Panc1 (cell line): ENCODE results near the gene ABAT. TPM values are rescaled to one million over a fixed set of nuclear protein-coding genes. Genes with fewer than 3 reads are reported as not detected.

Experiments used
- ATAC-seq: fragments of 200-7000 bp; cut with Tn5 transposase; 2 replicates; pipeline ENCODE4 v1.9.1; 2020; ENCODE audit warnings: mild to moderate bottlenecking, moderate library complexity
- BruUV-seq: library from RNA; stranded (reverse); fragments of 400-500 nt; replicated peaks from 2 replicates; lab custom pipeline; 2021; lab: Mats Ljungman, UMichigan
- CTCF ChIA-PET: fragments of 300-600 bp; sonication (Branson Sonifier 250); formaldehyde crosslinking; loops from one replicate; lab custom pipeline; 2022; ENCODE audit warnings: antibody characterized with exemption; lab: Charles Lee
- POLR2A ChIA-PET: fragments of 300-600 bp; sonication (Branson Sonifier 250); formaldehyde crosslinking; loops from one replicate; lab custom pipeline; 2022; ENCODE audit warnings: antibody characterized with exemption; lab: Charles Lee
- DNase-seq: peaks from one replicate; pipeline ENCODE4 v3.0.0-alpha.2; 2010; ENCODE audit warnings: low read depth, low spot score
- H3K27ac ChIP-seq: 2 replicates; pipeline ENCODE4 v1.5.1; 2011; ENCODE audit warnings: mild to moderate bottlenecking, low read length, inconsistent platforms
- H3K27me3 ChIP-seq: fragments of 200-500 bp; sonication (Bioruptor generic); 2 replicates; pipeline ENCODE4 v1.6.0; 2014; ENCODE audit warnings: low read length, inconsistent platforms; ENCODE audit not compliant: control insufficient read depth, insufficient read depth
- H3K36me3 ChIP-seq: fragments of 200-500 bp; sonication (Bioruptor generic); 2 replicates; pipeline ENCODE4 v1.5.1; 2014; ENCODE audit warnings: inconsistent platforms, mild to moderate bottlenecking, low read length, moderate library complexity; ENCODE audit not compliant: control insufficient read depth, insufficient read depth
- H3K4me1 ChIP-seq: 2 replicates; pipeline ENCODE4 v1.5.1; 2011; ENCODE audit warnings: inconsistent platforms, mild to moderate bottlenecking, low read length, moderate library complexity; ENCODE audit not compliant: control insufficient read depth, insufficient read depth
- H3K4me3 ChIP-seq, 2 experiments: 2 replicates each; pipeline ENCODE4 v1.5.1; 2011 to 2012; ENCODE audit warnings: low read depth in 2 of 2, low read length in 2 of 2, mild to moderate bottlenecking in 2 of 2, inconsistent platforms in 1 of 2, moderate library complexity in 1 of 2
- H3K9me3 ChIP-seq: fragments of 200-500 bp; sonication (Bioruptor generic); 2 replicates; pipeline ENCODE4 v1.5.1; 2014; ENCODE audit warnings: low read depth, mild to moderate bottlenecking, inconsistent platforms, low read length, moderate library complexity; ENCODE audit not compliant: control insufficient read depth, insufficient read depth
- CTCF ChIP-seq: fragments of 450-650 bp; IDR thresholded peaks from 2 replicates; pipeline ENCODE4 v1.5.1; 2017; ENCODE audit warnings: mild to moderate bottlenecking
- POLR2AphosphoS5 ChIP-seq: IDR thresholded peaks from 2 replicates; pipeline ENCODE4 v1.6.1; 2012; ENCODE audit warnings: mild to moderate bottlenecking, low read depth, low read length, moderate library complexity
- SIN3A ChIP-seq: IDR thresholded peaks from 2 replicates; pipeline ENCODE4 v1.6.1; 2012; ENCODE audit warnings: low read depth, mild to moderate bottlenecking, low read length, moderate library complexity, borderline replicate concordance; ENCODE audit not compliant: insufficient read depth
- TCF7L2 ChIP-seq: IDR thresholded peaks from 2 replicates; pipeline ENCODE4 v1.6.1; 2011; ENCODE audit warnings: mild to moderate bottlenecking, low read depth, low read length, inconsistent platforms
- in situ Hi-C: cut with HindIII; loops from 2 replicates; pipeline ENCODE4 v1.10.0; 2016; ENCODE audit warnings: low sequenced_read_pairs, low pct_unique_long_range_greater_than_20kb
- intact Hi-C: fragments of 100-400 bp; cut with micrococcal nuclease; formaldehyde crosslinking; loops from one replicate; pipeline ENCODE4 v1.10.0; 2022; ENCODE audit not compliant: unreplicated experiment
- total RNA-seq: library from RNA; stranded (reverse); gene quantifications from one replicate; pipeline ENCODE4 v1.2.1, GENCODE V29; 2021; ENCODE audit not compliant: unreplicated experiment
- TF ChIP-seq, protein P1 (sequence below), 2 experiments: IDR thresholded peaks; 2 replicates each; pipeline ENCODE4 v1.6.1; 2011 to 2012; ENCODE audit warnings: low read depth in 2 of 2, control low read depth in 1 of 2, low read length in 1 of 2, mild to moderate bottlenecking in 1 of 2, moderate library complexity in 1 of 2; ENCODE audit not compliant: insufficient read depth in 1 of 2

Gene ABAT
- total RNA-seq, 1 experiment from 2014 or later = 0.77 TPM

DNA sequence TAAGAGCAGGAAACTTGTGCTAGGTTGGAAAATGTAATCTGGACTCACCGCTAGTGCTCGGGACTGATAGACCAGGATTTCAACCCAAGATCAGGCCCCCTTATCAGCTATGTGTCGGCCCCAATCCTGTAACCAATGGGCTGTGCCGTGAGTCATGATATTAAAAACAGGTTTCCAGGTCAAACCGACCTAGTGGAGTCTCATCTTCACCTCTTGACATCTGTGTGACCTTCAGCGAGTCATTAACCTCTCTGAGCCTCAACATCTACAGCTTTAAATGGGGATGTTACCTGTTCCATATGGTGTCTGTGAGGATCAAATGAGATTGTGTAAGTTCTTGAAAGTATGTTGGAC lies 123.7 kb downstream of the ABAT start:
- DNase-seq (no peak), ATAC-seq (peak; percentile 3; the same call in 1 of the 2 replicates)
- ChIA-PET CTCF (no interaction called here), POLR2A (no interaction called here)
- intact Hi-C loops (no loop called here), in situ Hi-C loops (no loop called here)
- peak overlapping the region; percentile 98 for H3K27ac ChIP-seq
- H3K4me3 ChIP-seq = peak overlapping the region; percentile 94 to 99
- no peaks in the 10 kb centered on the region for H3K9me3 ChIP-seq
- no TSS peak for BruUV-seq
- peaks cover 20% of the 10 kb centered on the region for H3K4me1 ChIP-seq
- no peak for TF ChIP-seq CTCF
- TF ChIP-seq POLR2AphosphoS5 = no peak
- no peak for TF ChIP-seq SIN3A
- TF ChIP-seq, protein P1, sequence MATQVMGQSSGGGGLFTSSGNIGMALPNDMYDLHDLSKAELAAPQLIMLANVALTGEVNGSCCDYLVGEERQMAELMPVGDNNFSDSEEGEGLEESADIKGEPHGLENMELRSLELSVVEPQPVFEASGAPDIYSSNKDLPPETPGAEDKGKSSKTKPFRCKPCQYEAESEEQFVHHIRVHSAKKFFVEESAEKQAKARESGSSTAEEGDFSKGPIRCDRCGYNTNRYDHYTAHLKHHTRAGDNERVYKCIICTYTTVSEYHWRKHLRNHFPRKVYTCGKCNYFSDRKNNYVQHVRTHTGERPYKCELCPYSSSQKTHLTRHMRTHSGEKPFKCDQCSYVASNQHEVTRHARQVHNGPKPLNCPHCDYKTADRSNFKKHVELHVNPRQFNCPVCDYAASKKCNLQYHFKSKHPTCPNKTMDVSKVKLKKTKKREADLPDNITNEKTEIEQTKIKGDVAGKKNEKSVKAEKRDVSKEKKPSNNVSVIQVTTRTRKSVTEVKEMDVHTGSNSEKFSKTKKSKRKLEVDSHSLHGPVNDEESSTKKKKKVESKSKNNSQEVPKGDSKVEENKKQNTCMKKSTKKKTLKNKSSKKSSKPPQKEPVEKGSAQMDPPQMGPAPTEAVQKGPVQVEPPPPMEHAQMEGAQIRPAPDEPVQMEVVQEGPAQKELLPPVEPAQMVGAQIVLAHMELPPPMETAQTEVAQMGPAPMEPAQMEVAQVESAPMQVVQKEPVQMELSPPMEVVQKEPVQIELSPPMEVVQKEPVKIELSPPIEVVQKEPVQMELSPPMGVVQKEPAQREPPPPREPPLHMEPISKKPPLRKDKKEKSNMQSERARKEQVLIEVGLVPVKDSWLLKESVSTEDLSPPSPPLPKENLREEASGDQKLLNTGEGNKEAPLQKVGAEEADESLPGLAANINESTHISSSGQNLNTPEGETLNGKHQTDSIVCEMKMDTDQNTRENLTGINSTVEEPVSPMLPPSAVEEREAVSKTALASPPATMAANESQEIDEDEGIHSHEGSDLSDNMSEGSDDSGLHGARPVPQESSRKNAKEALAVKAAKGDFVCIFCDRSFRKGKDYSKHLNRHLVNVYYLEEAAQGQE (IDR thresholded peaks at IDR 0.05; ENCODE audit: insufficient read depth in 1 of 2, low read depth in 2 of 2, low read length in 1 of 2) = no peak
- TF ChIP-seq TCF7L2 = no peak
- no peaks in the 10 kb centered on the region for H3K27me3 ChIP-seq
- H3K36me3 ChIP-seq = peaks cover 19% of the 10 kb centered on the region

DNA sequence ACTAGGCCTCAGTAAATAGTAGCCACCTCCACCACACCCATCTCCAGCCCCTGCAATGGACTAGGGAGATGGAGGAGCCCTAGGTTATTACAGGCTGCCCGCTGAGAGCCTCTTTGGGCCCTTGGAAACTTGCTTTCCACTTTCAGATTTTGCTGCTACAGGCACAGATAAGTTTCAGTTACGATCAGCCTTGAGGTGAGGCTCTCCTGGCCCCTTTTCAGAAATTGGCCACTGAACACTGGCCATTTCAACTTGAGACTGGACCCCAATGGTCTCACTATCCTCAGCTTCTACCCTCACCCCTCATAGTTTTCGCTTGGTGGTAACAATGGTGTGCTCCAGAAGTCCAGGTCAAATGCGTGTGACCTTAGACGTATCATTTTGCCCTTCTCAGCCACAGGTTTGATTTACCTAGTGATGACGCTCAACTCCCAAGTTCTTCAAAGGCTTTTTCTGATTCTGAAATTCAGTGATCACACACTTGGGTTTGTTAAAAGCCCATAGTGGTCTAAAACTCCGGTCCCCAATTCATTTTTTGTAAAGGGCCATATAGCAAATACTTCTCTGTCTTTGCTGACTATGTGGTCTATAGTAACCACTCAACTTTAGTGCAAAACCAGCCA lies 124.2 kb downstream of the ABAT start:
- ATAC-seq (no peak), DNase-seq (no peak)
- peaks cover 22% of the 10 kb centered on the region for H3K36me3 ChIP-seq
- H3K4me1 ChIP-seq = peaks cover 20% of the 10 kb centered on the region
- H3K27me3 ChIP-seq = no peaks in the 10 kb centered on the region
- peak overlapping the region; percentile 98 for H3K27ac ChIP-seq
- intact Hi-C loops (no loop called here), in situ Hi-C loops (no loop called here)
- TF ChIP-seq CTCF (no peak), SIN3A (no peak), POLR2AphosphoS5 (no peak), TCF7L2 (no peak)
- TF ChIP-seq, protein P1 (IDR thresholded peaks at IDR 0.05; ENCODE audit: insufficient read depth in 1 of 2, low read depth in 2 of 2, low read length in 1 of 2) = no peak
- H3K9me3 ChIP-seq = no peaks in the 10 kb centered on the region
- ChIA-PET POLR2A (no interaction called here), CTCF (no interaction called here)
- H3K4me3 ChIP-seq = peak overlapping the region; percentile 94 to 99
- BruUV-seq = no TSS peak
